Epithelial cell of proximal tubule (primary cell): ENCODE data around the gene INPP5A. TPM values are rescaled to one million over a fixed set of nuclear protein-coding genes. Genes with fewer than 3 reads are reported as not detected.

Experiments used
- DNase-seq: peaks from one replicate; pipeline ENCODE4 v3.0.0-alpha.2; 2011; ENCODE audit warnings: low read depth
- H3K4me3 ChIP-seq: 2 replicates; pipeline ENCODE4 v1.5.1; 2011; ENCODE audit warnings: low read depth, mild to moderate bottlenecking, low read length
- CTCF ChIP-seq: conservative IDR thresholded peaks from 2 replicates; pipeline ENCODE4 v1.5.1; 2012; ENCODE audit warnings: low read depth, mild to moderate bottlenecking, low read length
- total RNA-seq: library from RNA; depleted of rRNA; stranded (reverse); fragments of >200 nt; gene quantifications from 2 replicates; pipeline ENCODE4 v1.2.3, GENCODE V29; 2015

INPP5A gene
- total RNA-seq, 1 donor from 2014 or later, result 30.4 TPM

- no peak for TF ChIP-seq CTCF
- no peak overlapping the region for H3K4me3 ChIP-seq
- no peak for DNase-seq
Measured at GRCh38 chr10:132684164-132684891, 146.7 kb downstream of the INPP5A start.

- DNase-seq, result no peak
- TF ChIP-seq CTCF, result no peak
- no peak overlapping the region for H3K4me3 ChIP-seq
Measured at GRCh38 chr10:132685101-132685891, 147.7 kb downstream of the INPP5A start.

- DNase-seq, result no peak
- H3K4me3 ChIP-seq, result no peak overlapping the region
- no peak for TF ChIP-seq CTCF
Measured at GRCh38 chr10:132685921-132686680, 148.5 kb downstream of the INPP5A start.

GRCh38 chr10:132687181-132687892 is 149.8 kb downstream of the INPP5A start:
- H3K4me3 ChIP-seq, result no peak overlapping the region
- no peak for DNase-seq
- TF ChIP-seq CTCF, result no peak

GRCh38 chr10:132687893-132688579 is 150.4 kb downstream of the INPP5A start:
- TF ChIP-seq CTCF, result no peak
- H3K4me3 ChIP-seq, result no peak overlapping the region
- no peak for DNase-seq

- DNase-seq, result no peak
- no peak overlapping the region for H3K4me3 ChIP-seq
- no peak for TF ChIP-seq CTCF
Measured at GRCh38 chr10:132688580-132689420, 151.2 kb downstream of the INPP5A start.
